Astrocyte of the spinal cord (primary cell): ENCODE results near the gene SUCLG2.

ENCODE experiments used
- DNase-seq: peaks from one replicate; pipeline ENCODE4 v3.0.0; 2011; ENCODE audit warnings: low read depth, low spot score
- H3K4me3 ChIP-seq: 2 replicates; pipeline ENCODE4 v1.5.1; 2011; ENCODE audit warnings: low read depth, mild to moderate bottlenecking, low read length, moderate library complexity
- in situ Hi-C: cut with HindIII; loops from 2 replicates; pipeline ENCODE4 v1.10.0; 2017; ENCODE audit warnings: low sequenced_read_pairs
- TF ChIP-seq, protein P1 (sequence below): IDR thresholded peaks from 2 replicates; pipeline ENCODE4 v1.5.1; 2012; ENCODE audit warnings: low read depth, mild to moderate bottlenecking, low read length, inconsistent platforms

The SUCLG2 gene

GRCh38 chr3:67357610-67358458, 296.6 kb downstream of the SUCLG2 start:
- TF ChIP-seq, protein P1, sequence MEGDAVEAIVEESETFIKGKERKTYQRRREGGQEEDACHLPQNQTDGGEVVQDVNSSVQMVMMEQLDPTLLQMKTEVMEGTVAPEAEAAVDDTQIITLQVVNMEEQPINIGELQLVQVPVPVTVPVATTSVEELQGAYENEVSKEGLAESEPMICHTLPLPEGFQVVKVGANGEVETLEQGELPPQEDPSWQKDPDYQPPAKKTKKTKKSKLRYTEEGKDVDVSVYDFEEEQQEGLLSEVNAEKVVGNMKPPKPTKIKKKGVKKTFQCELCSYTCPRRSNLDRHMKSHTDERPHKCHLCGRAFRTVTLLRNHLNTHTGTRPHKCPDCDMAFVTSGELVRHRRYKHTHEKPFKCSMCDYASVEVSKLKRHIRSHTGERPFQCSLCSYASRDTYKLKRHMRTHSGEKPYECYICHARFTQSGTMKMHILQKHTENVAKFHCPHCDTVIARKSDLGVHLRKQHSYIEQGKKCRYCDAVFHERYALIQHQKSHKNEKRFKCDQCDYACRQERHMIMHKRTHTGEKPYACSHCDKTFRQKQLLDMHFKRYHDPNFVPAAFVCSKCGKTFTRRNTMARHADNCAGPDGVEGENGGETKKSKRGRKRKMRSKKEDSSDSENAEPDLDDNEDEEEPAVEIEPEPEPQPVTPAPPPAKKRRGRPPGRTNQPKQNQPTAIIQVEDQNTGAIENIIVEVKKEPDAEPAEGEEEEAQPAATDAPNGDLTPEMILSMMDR: peak; percentile 31
- H3K4me3 ChIP-seq: no peak overlapping the region
- in situ Hi-C loops: no loop called here
- DNase-seq: peak; percentile 22

GRCh38 chr3:67349551-67350174, 304.7 kb downstream of the SUCLG2 start:
- in situ Hi-C loops: no loop called here
- no peak overlapping the region for H3K4me3 ChIP-seq
- TF ChIP-seq, protein P1: no peak
- peak; percentile 22 for DNase-seq

DNA sequence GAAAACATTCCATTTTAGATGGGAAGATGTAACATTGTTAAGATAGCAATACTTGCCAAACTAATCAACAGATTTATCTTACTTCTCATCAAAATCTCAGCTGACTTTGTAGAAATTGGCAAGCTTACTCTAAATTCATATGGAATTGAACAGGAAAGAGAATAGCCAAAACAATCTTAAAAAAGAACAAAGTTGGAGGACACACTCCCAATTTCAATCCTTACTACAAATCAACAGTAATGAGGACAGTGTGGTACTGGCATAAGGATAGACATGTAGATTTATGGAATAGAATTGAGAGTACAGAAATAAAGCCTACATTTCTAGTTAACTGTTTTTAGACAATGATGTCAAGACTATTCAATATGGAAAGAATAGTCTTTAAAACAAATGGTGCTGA, 308.3 kb downstream of the SUCLG2 start:
- H3K4me3 ChIP-seq: no peak overlapping the region
- TF ChIP-seq, protein P1: no peak
- no peak for DNase-seq
- in situ Hi-C loops: no loop called here

- H3K4me3 ChIP-seq: no peak overlapping the region
- TF ChIP-seq, protein P1: no peak
- DNase-seq: no peak
- in situ Hi-C loops: no loop called here
Measured at GRCh38 chr3:67335813-67336212, 318.6 kb downstream of the SUCLG2 start.

- DNase-seq: no peak
- TF ChIP-seq, protein P1: no peak
- in situ Hi-C loops: no loop called here
- no peak overlapping the region for H3K4me3 ChIP-seq
Measured at GRCh38 chr3:67334588-67334987, 319.8 kb downstream of the SUCLG2 start.

- TF ChIP-seq, protein P1: no peak
- in situ Hi-C loops: no loop called here
- H3K4me3 ChIP-seq: no peak overlapping the region
- no peak for DNase-seq
Measured at GRCh38 chr3:67329358-67329757, 325.1 kb downstream of the SUCLG2 start.
